HCEC 1CT (cell line): ENCODE data around the gene RAP1GAP.
A peak's percentile ranks its signal among the peaks of the same experiment; 100 is the strongest.
"Not testable (repeated sequence)": the region's sequence is repeated elsewhere in the genome, so short reads cannot be mapped to it uniquely, and the experiment has no call there.

Experiments used
- DNase-seq: peaks from one replicate; pipeline ENCODE4 v3.0.0-alpha.2; 2017

Gene RAP1GAP

GRCh38 chr1:21568006-21568746 lies 101.0 kb downstream of the RAP1GAP start:
- DNase-seq: peak; percentile 11

- peak; percentile 91 for DNase-seq
Observed at GRCh38 chr1:21567241-21568005, 101.7 kb downstream of the RAP1GAP start.

GRCh38 chr1:21566361-21566760 lies 102.8 kb downstream of the RAP1GAP start:
- DNase-seq: not testable (repeated sequence)

GRCh38 chr1:21565285-21565684 lies 103.9 kb downstream of the RAP1GAP start:
- DNase-seq: no peak

GRCh38 chr1:21564521-21565095 lies 104.5 kb downstream of the RAP1GAP start:
- DNase-seq: peak; percentile 39

GRCh38 chr1:21563971-21564370 lies 105.2 kb downstream of the RAP1GAP start:
- no peak for DNase-seq

- DNase-seq: no peak
Observed at GRCh38 chr1:21562896-21563295, 106.3 kb downstream of the RAP1GAP start.

GRCh38 chr1:21560916-21561638 lies 108.1 kb downstream of the RAP1GAP start:
- no peak for DNase-seq

GRCh38 chr1:21559788-21560567 lies 109.2 kb downstream of the RAP1GAP start:
- no peak for DNase-seq

- peak; percentile 95 for DNase-seq
Observed at GRCh38 chr1:21553116-21553926, 115.8 kb downstream of the RAP1GAP start.

- peak; percentile 97 for DNase-seq
Observed at GRCh38 chr1:21552715-21553114, 116.4 kb downstream of the RAP1GAP start.

- DNase-seq: no peak
Observed at GRCh38 chr1:21550866-21551475, 118.2 kb downstream of the RAP1GAP start.

GRCh38 chr1:21550097-21550496 lies 119.1 kb downstream of the RAP1GAP start:
- DNase-seq: peak; percentile 42

GRCh38 chr1:21547876-21548275 lies 121.3 kb downstream of the RAP1GAP start:
- no peak for DNase-seq
